Neural cell (in vitro differentiated cells): ENCODE measurements around the gene PCSK4.

Source experiments
- CTCF ChIP-seq: fragments of 450-650 bp; IDR thresholded peaks from 2 replicates; pipeline ENCODE4 v1.5.1; 2014; ENCODE audit warnings: antibody characterized with exemption, mild to moderate bottlenecking, moderate library complexity; ENCODE audit not compliant: poor library complexity, severe bottlenecking
- EZH2 ChIP-seq: fragments of 200-600, 300-800 bp; shearing (Covaris generic), sonication (generic); IDR thresholded peaks from 2 replicates; pipeline ENCODE4 v1.6.1; 2014; ENCODE audit warnings: antibody characterized with exemption, low read length, borderline replicate concordance, mild to moderate bottlenecking; ENCODE audit not compliant: insufficient read depth, poor library complexity, severe bottlenecking
- RAD21 ChIP-seq: fragments of 450-650 bp; conservative IDR thresholded peaks from 2 replicates; pipeline ENCODE4 v1.6.1; 2014; ENCODE audit warnings: antibody characterized with exemption, mild to moderate bottlenecking, moderate library complexity
- SMC3 ChIP-seq: fragments of 450-650 bp; conservative IDR thresholded peaks from 2 replicates; pipeline ENCODE4 v1.6.1; 2014; ENCODE audit warnings: antibody characterized with exemption, mild to moderate bottlenecking, moderate library complexity; ENCODE audit not compliant: poor library complexity
- TAF1 ChIP-seq: IDR thresholded peaks from 2 replicates; pipeline ENCODE4 v1.6.1; 2012; ENCODE audit warnings: low read depth

GRCh38 chr19:1522838-1523237 is 32.7 kb upstream of the PCSK4 start:
- TF ChIP-seq CTCF (no peak), RAD21 (no peak), TAF1 (no peak), EZH2 (no peak), SMC3 (no peak)
